ENCODE data around the gene ISL2. TPM values are rescaled to one million over a fixed set of nuclear protein-coding genes. Genes with fewer than 3 reads are reported as not detected.

Gene ISL2
- total RNA-seq, 1 experiment from 2014 or later: 0.15 TPM

DNA sequence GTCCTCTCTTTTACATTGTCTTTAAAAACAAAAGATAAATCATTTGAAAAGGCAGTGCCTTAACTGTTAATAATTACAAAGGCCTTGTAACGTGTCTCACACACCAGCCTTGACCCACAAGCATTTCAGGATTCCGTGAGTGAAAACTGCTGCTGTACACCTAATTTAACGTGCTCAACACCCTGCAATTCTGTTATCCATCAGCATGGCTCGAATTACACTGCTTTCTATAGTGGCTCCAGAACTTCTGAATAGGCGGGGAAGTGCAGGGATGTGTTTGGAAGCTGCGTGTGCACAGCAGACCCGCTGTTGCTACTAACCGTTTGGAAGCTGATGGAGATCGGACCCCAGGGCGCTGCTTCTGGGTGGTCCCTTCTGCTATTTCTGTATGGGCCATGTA, 15.4 kb upstream of the ISL2 start:
- no CpG with 5 or more reads among the region's 10 CpGs for WGBS (ENCODE audit: extremely low coverage, insufficient read length, low lambda C conversion rate)
- H3K4me3 Mint-ChIP-seq: no peak overlapping the region
- Histone ChIP-seq H4K5ac (ENCODE audit: insufficient read length, low read depth, low read length) (no peak overlapping the region), H3T11ph (ENCODE audit: low read length) (no peak overlapping the region), H4K20me1 (ENCODE audit: control insufficient read depth, insufficient read depth, insufficient read length) (no peaks in the 10 kb centered on the region), H3K9me3 (ENCODE audit: control insufficient read depth, low read depth, low read length) (no peaks in the 10 kb centered on the region), H3K27ac (ENCODE audit: insufficient read length, low read depth, low read length) (no peak overlapping the region), H2BK5ac (ENCODE audit: insufficient read length, low read length) (no peak overlapping the region), H2AFZ (ENCODE audit: low read length) (no peak overlapping the region), H2BK15ac (ENCODE audit: low read depth, low read length) (no peak overlapping the region), H3K23me2 (ENCODE audit: insufficient read length, low read depth, low read length, poor library complexity, severe bottlenecking) (no peaks in the 10 kb centered on the region), H3K23ac (ENCODE audit: insufficient read length, low read depth, low read length) (no peak overlapping the region), H3K9ac (ENCODE audit: extremely low read depth, insufficient read length, low read length) (no peak overlapping the region), H3K27me3 (ENCODE audit: insufficient read depth, low read length) (no peaks in the 10 kb centered on the region), H4K8ac (replicated peaks; ENCODE audit: insufficient read length, low read depth, low read length) (no peak overlapping the region), H3K14ac (ENCODE audit: insufficient read depth, low read length) (no peak overlapping the region), H3K4me2 (ENCODE audit: insufficient read depth, insufficient read length, low read length) (no peak overlapping the region), H3K79me1 (ENCODE audit: insufficient read depth, low read depth, low read length, poor library complexity, severe bottlenecking) (no peaks in the 10 kb centered on the region), H2AK5ac (ENCODE audit: insufficient read length, low read length) (no peak overlapping the region), H2BK120ac (ENCODE audit: low read depth, low read length, poor library complexity, severe bottlenecking) (no peak overlapping the region), H2BK12ac (ENCODE audit: insufficient read length, low read depth, low read length) (no peak overlapping the region), H2BK20ac (ENCODE audit: low read depth, low read length, poor library complexity, severe bottlenecking) (no peak overlapping the region), H3K18ac (ENCODE audit: insufficient read length, low read depth, low read length) (no peak overlapping the region), H3K79me2 (ENCODE audit: insufficient read depth, low read length) (no peaks in the 10 kb centered on the region), H4K91ac (ENCODE audit: insufficient read length, low read depth, low read length) (no peak overlapping the region), H3K56ac (ENCODE audit: insufficient read length, low read depth, low read length) (no peak overlapping the region), H3K4ac (ENCODE audit: low read depth, low read length) (no peak overlapping the region), H3K4me1 (ENCODE audit: insufficient read depth, low read length) (no peaks in the 10 kb centered on the region)
- H3K27ac Mint-ChIP-seq: no peak overlapping the region
- no peak for DNase-seq
- H3K27me3 Mint-ChIP-seq (ENCODE audit: low read depth): peaks cover 30% of the 10 kb centered on the region
- no peaks in the 10 kb centered on the region for H3K36me3 Mint-ChIP-seq (ENCODE audit: insufficient read depth in 1 of 3, low read depth in 3 of 3)
- no peaks in the 10 kb centered on the region for H3K9me3 Mint-ChIP-seq
- peaks cover 0 to 3% of the 10 kb centered on the region in 2 experiments; a peak in 1 of 4 replicates for H3K4me1 Mint-ChIP-seq
- TF ChIP-seq, protein P1, sequence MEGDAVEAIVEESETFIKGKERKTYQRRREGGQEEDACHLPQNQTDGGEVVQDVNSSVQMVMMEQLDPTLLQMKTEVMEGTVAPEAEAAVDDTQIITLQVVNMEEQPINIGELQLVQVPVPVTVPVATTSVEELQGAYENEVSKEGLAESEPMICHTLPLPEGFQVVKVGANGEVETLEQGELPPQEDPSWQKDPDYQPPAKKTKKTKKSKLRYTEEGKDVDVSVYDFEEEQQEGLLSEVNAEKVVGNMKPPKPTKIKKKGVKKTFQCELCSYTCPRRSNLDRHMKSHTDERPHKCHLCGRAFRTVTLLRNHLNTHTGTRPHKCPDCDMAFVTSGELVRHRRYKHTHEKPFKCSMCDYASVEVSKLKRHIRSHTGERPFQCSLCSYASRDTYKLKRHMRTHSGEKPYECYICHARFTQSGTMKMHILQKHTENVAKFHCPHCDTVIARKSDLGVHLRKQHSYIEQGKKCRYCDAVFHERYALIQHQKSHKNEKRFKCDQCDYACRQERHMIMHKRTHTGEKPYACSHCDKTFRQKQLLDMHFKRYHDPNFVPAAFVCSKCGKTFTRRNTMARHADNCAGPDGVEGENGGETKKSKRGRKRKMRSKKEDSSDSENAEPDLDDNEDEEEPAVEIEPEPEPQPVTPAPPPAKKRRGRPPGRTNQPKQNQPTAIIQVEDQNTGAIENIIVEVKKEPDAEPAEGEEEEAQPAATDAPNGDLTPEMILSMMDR (conservative IDR thresholded peaks at IDR 0.05): no peak

Data from H9 (cell line).